Activated effector memory CD4-positive, alpha-beta T cell treated with Interleukin-2 at 50 U/mL for 16 hours (primary cell): Measurements from ENCODE around the gene CASS4.

Source experiments
- DNase-seq: peaks from one replicate; pipeline ENCODE4 v3.0.0-alpha.2; 2020

Gene CASS4

GRCh38 chr20:56426026-56426425, 14.0 kb downstream of the CASS4 start:
- DNase-seq: no peak

GRCh38 chr20:56426926-56427325, 14.9 kb downstream of the CASS4 start:
- no peak for DNase-seq

DNA sequence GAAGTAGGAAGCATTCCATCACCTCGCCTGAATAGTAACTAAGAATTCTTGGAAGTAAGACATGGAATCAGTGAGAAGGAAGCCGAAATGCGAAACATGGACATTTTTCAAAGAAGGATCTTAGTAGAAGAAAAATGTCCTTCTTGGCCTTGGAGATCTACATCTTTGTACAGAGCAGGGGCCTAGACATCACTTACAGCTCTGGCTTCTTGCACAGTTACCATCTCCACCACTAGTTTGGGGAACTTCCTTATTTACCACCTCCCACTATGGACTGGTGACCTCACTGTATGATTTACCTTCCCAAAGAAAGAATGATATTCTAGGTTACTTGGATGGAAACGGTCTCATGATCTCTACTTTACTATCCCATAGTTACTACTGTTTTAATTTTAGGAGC, 15.7 kb downstream of the CASS4 start:
- DNase-seq: no peak

GRCh38 chr20:56428410-56428809, 16.4 kb downstream of the CASS4 start:
- no peak for DNase-seq

DNA sequence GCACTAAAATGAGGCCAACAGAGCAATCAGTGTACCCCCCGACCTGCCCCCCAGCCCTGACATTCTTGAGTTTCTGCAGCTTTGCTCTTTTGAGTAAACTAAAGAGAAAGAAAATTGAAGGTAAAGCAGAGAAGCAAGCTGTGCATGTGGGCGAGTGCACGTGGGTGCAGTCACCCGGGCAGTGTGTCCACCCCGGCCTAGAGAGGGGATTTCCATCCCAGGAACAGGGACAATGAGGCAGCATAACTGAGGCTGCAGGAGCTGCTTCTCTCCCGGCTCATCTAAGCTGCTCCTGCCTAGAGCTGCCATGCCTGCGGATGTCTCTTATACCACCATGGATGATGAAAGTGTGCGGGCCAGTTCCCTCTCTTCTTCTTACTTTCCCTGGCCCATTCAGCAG, 16.8 kb downstream of the CASS4 start:
- DNase-seq: no peak

DNA sequence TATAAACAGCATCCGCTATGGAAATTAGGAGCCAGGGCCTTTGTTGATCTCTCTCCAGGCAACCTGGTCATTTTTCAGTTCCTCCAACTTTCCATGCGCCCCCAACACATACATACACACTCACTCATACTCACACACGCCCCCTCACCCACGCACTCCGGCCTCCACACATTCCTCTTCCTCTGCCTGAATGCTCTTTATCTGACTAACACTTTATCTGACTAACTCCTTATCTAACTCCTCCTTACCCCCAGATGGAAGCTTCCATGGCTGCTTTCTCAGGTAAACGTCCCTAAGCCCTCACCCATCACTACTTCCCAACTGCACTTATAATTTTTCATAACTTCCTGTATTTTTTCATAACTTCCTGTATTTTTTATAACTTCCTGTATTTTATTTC, 17.4 kb downstream of the CASS4 start:
- DNase-seq: no peak

DNA sequence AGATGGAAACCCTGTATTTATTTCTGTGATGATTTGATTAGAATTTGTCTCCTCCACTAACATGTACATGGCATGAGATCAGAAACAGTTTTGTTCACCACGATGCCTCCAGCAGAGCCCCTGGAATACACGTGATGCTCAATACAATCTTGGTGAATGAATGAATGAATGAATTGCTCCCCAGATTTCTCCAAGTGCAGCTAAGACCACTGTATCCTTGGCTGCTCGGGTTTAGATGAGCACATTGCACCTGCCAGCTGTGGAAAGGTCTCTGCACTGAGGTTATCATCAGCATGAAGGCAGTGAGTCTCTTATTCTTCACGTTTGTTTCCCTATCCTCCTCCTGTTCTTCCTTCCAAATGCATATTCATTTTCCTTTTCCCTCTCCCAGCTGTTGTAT, 17.9 kb downstream of the CASS4 start:
- no peak for DNase-seq

DNA sequence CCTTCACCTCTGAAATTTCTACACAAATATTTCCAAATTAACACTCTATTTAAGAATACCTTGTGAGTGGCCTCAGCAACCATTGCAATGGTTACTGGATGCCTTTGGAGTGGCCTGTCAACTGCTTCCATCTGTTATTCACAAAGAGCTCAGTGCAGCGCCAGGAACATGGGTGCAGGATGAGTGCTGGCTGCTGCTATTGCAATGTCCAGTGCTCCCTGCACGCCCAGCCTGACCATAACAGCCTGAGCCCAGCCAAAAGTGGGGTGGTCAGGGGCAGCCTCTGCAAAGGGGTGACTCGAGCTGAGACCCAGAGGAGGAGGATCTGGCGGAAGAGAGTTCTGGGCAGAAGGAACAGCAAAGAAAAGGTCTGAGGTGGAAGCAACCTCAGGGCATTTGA, 18.4 kb downstream of the CASS4 start:
- no peak for DNase-seq

- no peak for DNase-seq
These were observed 18.9 kb downstream of the CASS4 start for GRCh38 chr20:56430957-56431356.

DNA sequence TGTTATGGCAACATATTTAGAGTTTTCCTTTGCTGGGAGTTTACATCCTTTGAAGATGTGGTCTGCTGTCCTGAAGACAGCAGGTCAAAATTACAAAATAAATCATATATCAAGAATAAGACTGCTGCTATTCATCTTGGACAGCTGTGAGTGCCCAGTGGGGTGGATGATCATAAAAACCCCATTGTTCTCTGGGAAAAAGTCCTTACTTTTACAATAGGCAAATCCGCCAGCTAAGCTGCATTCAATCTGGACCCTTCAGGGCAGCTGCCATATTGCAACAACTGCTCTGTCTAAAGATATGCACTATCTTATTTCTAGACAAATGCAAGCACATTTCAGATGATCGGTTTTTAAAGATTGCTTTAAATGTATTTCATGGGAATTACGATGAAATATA, 19.4 kb downstream of the CASS4 start:
- no peak for DNase-seq

DNA sequence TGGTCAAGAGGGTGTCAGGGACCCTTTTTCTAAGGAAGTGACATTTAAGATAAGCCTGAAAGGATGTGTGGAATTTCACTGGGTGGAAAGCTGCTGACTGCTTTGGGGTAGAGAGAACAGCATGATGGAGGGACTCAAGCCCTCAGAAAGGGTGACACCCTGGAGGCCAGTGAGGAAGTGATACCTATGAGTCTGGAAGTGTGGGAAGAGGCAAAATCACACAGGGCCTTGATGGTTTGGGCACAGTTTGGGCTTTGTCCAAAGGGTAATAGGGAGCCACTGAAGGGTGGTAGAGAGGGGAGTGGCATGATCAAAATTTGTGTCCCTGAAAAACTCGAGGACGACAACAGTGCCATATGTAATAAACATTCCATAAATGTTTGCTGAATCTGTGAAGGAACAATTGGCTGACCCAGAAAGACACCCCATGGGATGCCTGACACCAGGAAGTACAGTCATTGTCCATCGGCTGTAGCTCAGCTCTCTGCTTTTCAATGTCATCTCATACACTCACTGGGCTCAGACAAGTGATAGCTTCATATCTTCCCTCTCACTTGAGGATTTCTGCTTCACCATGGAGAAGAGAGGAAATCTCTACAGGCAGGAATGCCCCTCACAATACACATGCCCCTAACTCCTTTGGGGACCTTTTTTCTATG, 21.3 kb downstream of the CASS4 start:
- no peak for DNase-seq

DNA sequence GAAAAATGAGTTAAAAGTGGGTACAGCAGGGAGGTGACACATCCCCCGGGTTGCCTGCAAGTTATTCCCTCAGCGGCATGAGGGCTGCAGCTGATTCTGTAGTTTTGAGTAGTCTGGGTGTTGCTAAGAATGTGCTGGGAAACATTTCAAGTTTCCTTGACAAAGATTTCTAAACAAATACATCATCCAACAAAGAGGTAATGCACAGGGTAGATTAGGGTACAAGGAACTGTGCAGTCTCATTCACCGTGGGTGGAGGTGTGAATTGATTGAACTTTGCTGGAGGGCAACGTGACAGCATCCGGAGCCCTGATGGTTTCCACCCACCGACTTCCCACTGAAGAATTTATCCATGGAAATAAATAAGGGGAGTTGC, 21.8 kb downstream of the CASS4 start:
- no peak for DNase-seq

- DNase-seq: no peak
These were observed 25.3 kb downstream of the CASS4 start for GRCh38 chr20:56437196-56437960.

DNA sequence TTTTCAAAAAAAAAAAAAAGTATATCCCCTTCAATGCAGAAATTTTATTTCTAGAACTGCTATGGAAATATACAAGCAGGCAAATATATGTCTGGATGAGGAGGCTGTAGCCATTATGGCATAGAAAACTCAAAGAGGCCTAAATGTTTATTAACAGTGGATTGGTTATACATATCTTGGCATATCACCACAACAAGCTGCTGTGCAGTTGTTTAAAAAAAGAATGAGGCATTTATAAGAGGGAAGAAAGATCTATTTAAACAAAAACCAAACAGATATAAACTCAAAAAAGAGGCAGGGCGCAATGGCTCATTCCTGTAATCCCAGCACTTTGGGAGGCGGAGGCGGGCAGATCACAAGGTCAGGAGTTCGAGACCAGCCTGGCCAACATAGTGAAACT, 26.2 kb downstream of the CASS4 start:
- no peak for DNase-seq

GRCh38 chr20:56439771-56440291, 27.8 kb downstream of the CASS4 start:
- no peak for DNase-seq

DNA sequence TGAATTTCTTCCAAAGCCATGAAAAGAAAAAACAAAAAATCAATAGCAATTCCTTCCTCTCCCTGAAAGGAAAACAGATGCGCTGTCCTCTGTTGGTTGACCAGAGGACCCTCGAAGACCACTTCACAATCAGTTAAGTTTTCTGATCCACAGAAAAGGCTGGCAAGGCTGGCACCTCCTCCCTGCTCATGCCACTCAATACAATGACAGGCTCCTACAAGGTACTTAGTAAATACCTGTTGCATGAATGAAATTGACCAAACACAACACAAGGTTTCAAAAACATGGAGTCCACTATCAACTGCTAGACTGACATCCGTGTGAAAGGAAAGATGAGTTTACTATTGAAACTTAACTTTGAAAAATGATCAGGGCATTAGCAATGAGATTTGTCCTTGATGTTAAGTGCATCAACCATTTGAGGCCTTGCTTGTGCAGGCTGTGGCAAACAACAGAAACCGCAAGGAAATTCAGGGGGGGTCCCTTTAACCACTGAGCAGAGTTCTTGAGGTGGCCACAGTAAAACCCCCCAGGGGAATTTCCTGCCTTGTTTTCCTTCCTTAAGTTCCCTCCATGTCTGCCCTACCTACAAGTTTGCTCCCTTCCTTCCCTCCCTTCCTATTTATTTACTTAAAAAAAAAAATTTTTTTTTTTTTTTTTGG, 28.4 kb downstream of the CASS4 start:
- DNase-seq: peak; percentile 32

DNA sequence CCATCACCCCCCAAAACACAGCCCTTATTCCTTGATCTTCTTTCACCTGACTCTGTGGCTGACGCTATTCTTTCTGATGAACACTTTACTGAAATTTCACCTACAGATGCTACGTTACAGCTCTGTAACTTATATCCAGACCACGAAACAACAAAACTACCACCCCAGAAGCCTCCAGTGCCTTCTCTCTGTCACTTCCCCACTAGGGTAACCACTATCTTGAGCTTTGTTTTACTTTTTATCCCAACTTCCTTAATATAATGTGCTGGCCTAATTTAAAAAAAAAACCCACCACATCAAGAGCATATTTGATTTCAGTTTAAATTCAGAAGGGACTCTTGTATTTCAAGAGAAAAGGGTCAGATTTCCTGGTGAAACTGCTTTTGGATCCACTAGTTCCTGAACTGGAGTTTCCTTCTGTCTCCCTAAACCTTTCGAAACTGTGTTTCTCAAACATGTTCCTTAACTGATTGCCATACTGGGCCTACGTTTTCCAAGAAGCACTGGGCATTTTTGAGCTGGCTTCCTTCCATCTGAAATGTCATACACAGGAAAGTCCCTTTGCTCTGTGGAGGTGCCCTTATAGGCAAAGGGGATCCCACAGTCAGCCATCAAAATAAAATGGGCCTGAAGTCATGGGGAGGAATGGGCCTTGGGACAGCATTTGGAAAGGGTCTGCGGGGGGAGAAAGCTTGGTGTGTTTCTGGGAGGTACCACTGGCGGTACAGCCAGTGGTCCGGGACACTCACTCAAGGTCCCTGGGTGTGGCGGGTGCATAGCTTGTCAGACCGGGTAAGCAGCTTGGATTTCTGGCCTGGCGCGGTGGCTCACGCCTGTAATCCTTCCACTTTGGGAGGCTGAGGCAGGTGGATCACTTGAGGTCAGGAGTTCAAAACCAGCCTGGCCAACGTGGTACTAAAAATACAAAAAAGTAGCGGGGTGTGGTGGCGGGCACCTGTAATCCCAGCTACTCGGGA, 30.6 kb downstream of the CASS4 start:
- no peak for DNase-seq

DNA sequence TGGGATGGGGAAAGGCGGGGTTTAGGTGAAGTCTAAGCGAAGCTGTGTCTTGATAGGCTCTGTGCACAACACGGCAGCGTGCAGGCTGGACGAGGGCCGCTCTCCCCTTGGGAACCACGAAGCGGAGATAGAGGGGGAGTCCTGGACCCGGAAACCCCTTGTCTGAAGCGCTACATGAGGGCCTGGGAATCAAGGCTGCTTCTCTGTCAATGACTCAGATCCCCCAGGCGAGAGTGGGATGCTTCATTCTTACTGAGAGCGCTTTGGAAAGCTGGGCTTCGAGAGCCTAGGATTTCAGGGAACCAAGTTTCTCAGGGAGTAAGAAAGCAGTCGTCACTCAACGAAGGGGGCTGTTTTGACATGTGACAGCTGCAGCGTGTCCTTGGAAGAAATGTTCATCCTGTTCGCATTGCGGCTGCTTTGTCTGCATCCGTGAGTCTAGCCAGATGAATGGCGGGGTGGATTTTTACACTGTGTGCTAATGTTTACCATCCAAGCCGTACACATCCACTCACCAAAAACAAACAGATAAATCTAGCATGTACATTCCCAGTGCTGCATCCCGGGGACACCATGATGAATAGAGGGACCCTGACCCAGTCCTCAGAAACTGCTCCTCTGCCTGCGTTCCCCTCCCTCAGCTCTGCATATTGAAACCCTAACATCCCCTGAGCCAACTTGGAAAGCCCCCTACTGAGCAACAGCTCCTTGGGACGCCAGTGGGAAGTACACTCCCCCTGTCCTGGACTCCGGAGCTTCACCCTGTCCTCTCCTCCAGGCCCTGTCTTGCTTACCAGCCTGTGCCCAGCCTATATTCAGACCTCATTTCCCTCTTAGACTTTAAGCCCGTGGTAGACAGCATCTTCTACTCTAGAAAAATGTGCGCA, 31.8 kb downstream of the CASS4 start:
- no peak for DNase-seq

DNA sequence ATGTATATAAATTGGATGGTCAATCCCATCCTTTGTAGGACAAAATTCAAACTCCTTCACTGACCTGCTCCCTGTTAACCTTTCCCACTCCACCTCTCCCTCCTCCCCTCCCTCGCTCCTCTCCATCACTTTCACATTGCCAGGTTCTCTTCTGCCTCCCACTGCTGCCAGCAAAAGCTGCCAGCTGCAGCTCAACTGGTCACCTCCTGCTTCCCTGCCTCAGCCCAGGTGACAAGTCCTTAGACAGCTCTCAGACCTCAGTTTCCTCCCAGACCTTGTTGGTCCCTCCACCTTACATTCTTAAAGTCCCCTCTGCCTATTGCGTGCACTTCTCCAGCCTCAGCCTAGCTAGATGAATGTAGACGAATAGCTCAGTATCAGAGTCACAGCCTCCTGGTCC, 33.1 kb downstream of the CASS4 start:
- DNase-seq: no peak

- no peak for DNase-seq
These were observed 33.5 kb downstream of the CASS4 start for GRCh38 chr20:56445540-56445939.

GRCh38 chr20:56447227-56447626, 35.2 kb downstream of the CASS4 start:
- no peak for DNase-seq

DNA sequence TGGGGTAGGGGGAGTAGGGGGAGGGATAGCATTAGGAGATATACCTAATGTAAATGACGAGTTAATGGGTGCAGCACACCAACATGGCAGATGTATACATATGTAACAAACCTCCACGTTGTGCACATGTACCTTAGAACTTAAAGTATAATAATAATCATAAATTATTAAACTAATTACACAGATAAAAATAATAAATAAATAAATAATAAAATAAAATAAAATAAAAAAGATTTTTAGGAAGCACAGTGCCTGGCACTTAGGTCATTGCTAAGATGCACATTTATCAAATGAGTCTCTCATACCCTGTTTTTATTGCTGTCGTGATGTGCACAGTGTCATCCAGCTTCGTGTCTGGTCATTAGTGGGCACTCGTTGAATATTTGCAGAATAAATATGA, 37.4 kb downstream of the CASS4 start:
- no peak for DNase-seq
